H9 (cell line): ENCODE data around the gene LRP5. TPM values are rescaled to one million over a fixed set of nuclear protein-coding genes. Genes with fewer than 3 reads are reported as not detected.
"Not testable (repeated sequence)": the region's sequence is repeated elsewhere in the genome, so short reads cannot be mapped to it uniquely, and the experiment has no call there.

Experiments
- DNase-seq: peaks from one replicate; pipeline ENCODE4 v3.0.0-alpha.2; 2017
- H2AFZ ChIP-seq: one replicate; pipeline ENCODE4 v1.6.1; 2013; ENCODE audit warnings: mild to moderate bottlenecking, low read length, control low read depth, moderate library complexity
- H2AK5ac ChIP-seq: 2 replicates; pipeline ENCODE4 v1.6.1; 2013; ENCODE audit warnings: low read length, control low read depth, mixed read lengths; ENCODE audit not compliant: insufficient read length
- H2BK120ac ChIP-seq: one replicate; pipeline ENCODE4 v1.6.1; 2013; ENCODE audit warnings: low read depth, mild to moderate bottlenecking, low read length, control low read depth, inconsistent platforms; ENCODE audit not compliant: poor library complexity, severe bottlenecking
- H2BK12ac ChIP-seq: 2 replicates; pipeline ENCODE4 v1.6.1; 2013; ENCODE audit warnings: low read length, control low read depth, mixed read lengths, low read depth; ENCODE audit not compliant: insufficient read length
- H2BK15ac ChIP-seq: 2 replicates; pipeline ENCODE4 v1.6.1; 2013; ENCODE audit warnings: low read depth, low read length, control low read depth
- H2BK20ac ChIP-seq: one replicate; pipeline ENCODE4 v1.6.1; 2013; ENCODE audit warnings: low read depth, mild to moderate bottlenecking, low read length, control low read depth, inconsistent platforms; ENCODE audit not compliant: poor library complexity, severe bottlenecking
- H2BK5ac ChIP-seq: 2 replicates; pipeline ENCODE4 v1.6.1; 2013; ENCODE audit warnings: low read length, control low read depth, mixed read lengths; ENCODE audit not compliant: insufficient read length
- H3K14ac ChIP-seq: 2 replicates; pipeline ENCODE4 v1.6.1; 2013; ENCODE audit warnings: low read length, control low read depth; ENCODE audit not compliant: insufficient read depth
- H3K18ac ChIP-seq: 2 replicates; pipeline ENCODE4 v1.6.1; 2013; ENCODE audit warnings: low read depth, mild to moderate bottlenecking, mixed read lengths, low read length, control low read depth; ENCODE audit not compliant: insufficient read length
- H3K23ac ChIP-seq: 2 replicates; pipeline ENCODE4 v1.6.1; 2013; ENCODE audit warnings: low read length, control low read depth, mixed read lengths, low read depth; ENCODE audit not compliant: insufficient read length
- H3K23me2 ChIP-seq: 2 replicates; pipeline ENCODE4 v1.6.1; 2013; ENCODE audit warnings: low read depth, mild to moderate bottlenecking, mixed read lengths, low read length, control low read depth; ENCODE audit not compliant: insufficient read length, poor library complexity, severe bottlenecking
- H3K27ac ChIP-seq: 2 replicates; pipeline ENCODE4 v1.5.1; 2013; ENCODE audit warnings: low read length, control low read depth, mixed read lengths, low read depth; ENCODE audit not compliant: insufficient read length
- H3K27me3 ChIP-seq: 2 replicates; pipeline ENCODE4 v1.6.1; 2013; ENCODE audit warnings: low read length, control low read depth, inconsistent platforms; ENCODE audit not compliant: insufficient read depth
- H3K4ac ChIP-seq: 2 replicates; pipeline ENCODE4 v1.6.1; 2013; ENCODE audit warnings: low read depth, mild to moderate bottlenecking, control low read depth, inconsistent platforms, low read length, moderate library complexity
- H3K4me1 ChIP-seq: 2 replicates; pipeline ENCODE4 v1.6.1; 2013; ENCODE audit warnings: low read length, control low read depth, inconsistent platforms; ENCODE audit not compliant: insufficient read depth
- H3K4me2 ChIP-seq: 2 replicates; pipeline ENCODE4 v1.6.1; 2013; ENCODE audit warnings: low read length, control low read depth, mixed read lengths; ENCODE audit not compliant: insufficient read length, insufficient read depth
- H3K56ac ChIP-seq: 2 replicates; pipeline ENCODE4 v1.6.1; 2013; ENCODE audit warnings: low read depth, mild to moderate bottlenecking, mixed read lengths, low read length, control low read depth; ENCODE audit not compliant: insufficient read length
- H3K79me1 ChIP-seq: 2 replicates; pipeline ENCODE4 v1.6.1; 2013; ENCODE audit warnings: low read depth, mild to moderate bottlenecking, moderate library complexity, low read length, control low read depth, inconsistent platforms; ENCODE audit not compliant: insufficient read depth, poor library complexity, severe bottlenecking
- H3K79me2 ChIP-seq: 2 replicates; pipeline ENCODE4 v1.6.1; 2013; ENCODE audit warnings: low read length, control low read depth, inconsistent platforms; ENCODE audit not compliant: insufficient read depth
- H3K9ac ChIP-seq: 2 replicates; pipeline ENCODE4 v1.6.1; 2013; ENCODE audit warnings: low read length, control low read depth, mixed read lengths; ENCODE audit not compliant: insufficient read length; ENCODE audit errors: extremely low read depth
- H3K9me3 ChIP-seq: one replicate; pipeline ENCODE4 v1.6.1; 2013; ENCODE audit warnings: low read depth, low read length, inconsistent platforms; ENCODE audit not compliant: control insufficient read depth
- H3T11ph ChIP-seq: one replicate; pipeline ENCODE4 v1.6.1; 2013; ENCODE audit warnings: mild to moderate bottlenecking, low read length, control low read depth, inconsistent platforms
- H4K20me1 ChIP-seq: one replicate; pipeline ENCODE4 v1.6.1; 2013; ENCODE audit not compliant: control insufficient read depth, insufficient read length, insufficient read depth
- H4K5ac ChIP-seq: 2 replicates; pipeline ENCODE4 v1.6.1; 2013; ENCODE audit warnings: low read depth, mild to moderate bottlenecking, mixed read lengths, low read length, control low read depth; ENCODE audit not compliant: insufficient read length
- H4K8ac ChIP-seq: replicated peaks from 2 replicates; pipeline ENCODE4 v1.6.1; 2013; ENCODE audit warnings: low read length, control low read depth, mixed read lengths, low read depth; ENCODE audit not compliant: insufficient read length
- H4K91ac ChIP-seq: 2 replicates; pipeline ENCODE4 v1.6.1; 2013; ENCODE audit warnings: low read depth, mild to moderate bottlenecking, moderate library complexity, mixed read lengths, low read length, control low read depth; ENCODE audit not compliant: insufficient read length
- H3K27ac Mint-ChIP-seq, 3 experiments: 2 replicates in 2 of 3; 3 replicates in 1 of 3; pipeline ENCODE4 v1.8.0; 2020 to 2021; ENCODE audit warnings: mixed read lengths in 3 of 3, mild to moderate bottlenecking in 1 of 3, moderate library complexity in 1 of 3
- H3K27me3 Mint-ChIP-seq: 2 replicates; pipeline ENCODE4 v1.8.0; 2021; ENCODE audit warnings: low read depth, mild to moderate bottlenecking, moderate library complexity, mixed read lengths
- H3K36me3 Mint-ChIP-seq, 3 experiments: 2 replicates in 2 of 3; 3 replicates in 1 of 3; pipeline ENCODE4 v1.8.0; 2020 to 2021; ENCODE audit warnings: low read depth in 3 of 3, mixed read lengths in 3 of 3; ENCODE audit not compliant: insufficient read depth in 1 of 3
- H3K4me1 Mint-ChIP-seq, 2 experiments: 2 replicates each; pipeline ENCODE4 v1.8.0; 2020; ENCODE audit warnings: mixed read lengths in 2 of 2
- H3K4me3 Mint-ChIP-seq, 2 experiments: 2 replicates in 1 of 2; 3 replicates in 1 of 2; pipeline ENCODE4 v1.8.0; 2020 to 2021; ENCODE audit warnings: mild to moderate bottlenecking in 2 of 2, mixed read lengths in 2 of 2, moderate library complexity in 1 of 2
- H3K9me3 Mint-ChIP-seq, 2 experiments: 2 replicates in 1 of 2; 3 replicates in 1 of 2; pipeline ENCODE4 v1.8.0; 2020; ENCODE audit warnings: mild to moderate bottlenecking in 2 of 2, mixed read lengths in 2 of 2, moderate library complexity in 1 of 2
- WGBS: extraction: QIAGEN DNeasy Blood & Tissue Kit; methylation state at CpG from one replicate; pipeline ENCODE4 v1.1.7; 2013; ENCODE audit warnings: missing lambda C conversion rate, low lambda C conversion rate, mixed read lengths; ENCODE audit not compliant: insufficient read length; ENCODE audit errors: extremely low coverage; 5-methylcytosine and 5-hydroxymethylcytosine counted together
- total RNA-seq: library from RNA; stranded (reverse); gene quantifications from 2 replicates; pipeline ENCODE4 v1.2.1, GENCODE V29; 2021
- TF ChIP-seq, protein P1 (sequence below): fragments of 200-600 bp; sonication (generic); conservative IDR thresholded peaks from 3 replicates; pipeline ENCODE4 v1.8.0; 2021; ENCODE audit warnings: antibody characterized with exemption, mild to moderate bottlenecking

Gene LRP5
- total RNA-seq, 1 experiment from 2014 or later = 38.4 TPM

GRCh38 chr11:68457898-68458249 lies 145.5 kb downstream of the LRP5 start:
- no peak overlapping the region for H2BK20ac ChIP-seq
- no peak overlapping the region for H3K4ac ChIP-seq
- no peak overlapping the region for H3K9ac ChIP-seq
- H2BK5ac ChIP-seq = no peak overlapping the region
- no peak overlapping the region for H4K91ac ChIP-seq
- Mint-ChIP-seq H3K9me3 (no peaks in the 10 kb centered on the region; a peak in 1 of 5 replicates), H3K4me1 (peaks cover 20 to 32% of the 10 kb centered on the region in 2 experiments), H3K36me3 (peaks cover 0 to 4% (median 0%) of the 10 kb centered on the region in 3 experiments; a peak in 1 of 7 replicates), H3K27me3 (peaks cover 3% of the 10 kb centered on the region; the same call in 1 of the 2 replicates), H3K4me3 (peak overlapping the region in 1 of 2 experiments; percentile 24; a peak in 1 of 5 replicates), H3K27ac (no peak overlapping the region)
- TF ChIP-seq, protein P1, sequence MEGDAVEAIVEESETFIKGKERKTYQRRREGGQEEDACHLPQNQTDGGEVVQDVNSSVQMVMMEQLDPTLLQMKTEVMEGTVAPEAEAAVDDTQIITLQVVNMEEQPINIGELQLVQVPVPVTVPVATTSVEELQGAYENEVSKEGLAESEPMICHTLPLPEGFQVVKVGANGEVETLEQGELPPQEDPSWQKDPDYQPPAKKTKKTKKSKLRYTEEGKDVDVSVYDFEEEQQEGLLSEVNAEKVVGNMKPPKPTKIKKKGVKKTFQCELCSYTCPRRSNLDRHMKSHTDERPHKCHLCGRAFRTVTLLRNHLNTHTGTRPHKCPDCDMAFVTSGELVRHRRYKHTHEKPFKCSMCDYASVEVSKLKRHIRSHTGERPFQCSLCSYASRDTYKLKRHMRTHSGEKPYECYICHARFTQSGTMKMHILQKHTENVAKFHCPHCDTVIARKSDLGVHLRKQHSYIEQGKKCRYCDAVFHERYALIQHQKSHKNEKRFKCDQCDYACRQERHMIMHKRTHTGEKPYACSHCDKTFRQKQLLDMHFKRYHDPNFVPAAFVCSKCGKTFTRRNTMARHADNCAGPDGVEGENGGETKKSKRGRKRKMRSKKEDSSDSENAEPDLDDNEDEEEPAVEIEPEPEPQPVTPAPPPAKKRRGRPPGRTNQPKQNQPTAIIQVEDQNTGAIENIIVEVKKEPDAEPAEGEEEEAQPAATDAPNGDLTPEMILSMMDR = no peak
- no peak for DNase-seq
- no peaks in the 10 kb centered on the region for H3K79me1 ChIP-seq
- H3K4me1 ChIP-seq = peaks cover 4% of the 10 kb centered on the region
- H3T11ph ChIP-seq = no peak overlapping the region
- H3K4me2 ChIP-seq = no peak overlapping the region
- H3K23ac ChIP-seq = no peak overlapping the region
- no peak overlapping the region for H3K18ac ChIP-seq
- no peak overlapping the region for H2BK12ac ChIP-seq
- WGBS = no CpG with 5 or more reads among the region's 7 CpGs
- no peak overlapping the region; the same call in 1 of the 2 replicates for H3K14ac ChIP-seq
- H3K23me2 ChIP-seq = peaks cover 6% of the 10 kb centered on the region
- H3K27me3 ChIP-seq = no peaks in the 10 kb centered on the region
- H4K5ac ChIP-seq = no peak overlapping the region
- H3K56ac ChIP-seq = no peak overlapping the region
- no peaks in the 10 kb centered on the region for H3K9me3 ChIP-seq
- H2AFZ ChIP-seq = no peak overlapping the region
- no peak overlapping the region for H3K27ac ChIP-seq
- no peak overlapping the region; the same call in 1 of the 2 replicates for H2BK15ac ChIP-seq
- H2AK5ac ChIP-seq = no peak overlapping the region
- H4K8ac ChIP-seq = no peak overlapping the region
- peaks cover 18% of the 10 kb centered on the region for H3K79me2 ChIP-seq
- H4K20me1 ChIP-seq = peaks cover 4% of the 10 kb centered on the region
- H2BK120ac ChIP-seq = no peak overlapping the region

DNA sequence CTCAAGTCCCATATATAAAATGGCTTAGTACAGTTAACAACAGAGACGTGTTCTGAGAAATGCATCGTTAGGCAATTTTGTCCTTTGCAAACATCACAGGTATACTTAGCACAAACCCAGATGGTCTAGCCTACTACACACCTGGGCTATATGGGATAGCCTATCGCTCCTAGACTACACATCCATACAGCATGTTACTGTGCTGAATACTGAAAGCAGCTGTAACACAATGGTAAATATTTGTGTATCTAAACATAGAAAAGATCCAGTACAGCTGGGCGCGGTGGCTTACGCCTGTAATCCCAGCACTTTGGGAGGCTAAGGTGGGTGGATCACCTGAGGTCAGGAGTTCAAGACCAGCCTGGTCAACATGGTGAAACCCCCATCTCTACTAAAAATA lies 145.9 kb downstream of the LRP5 start:
- peaks cover 22% of the 10 kb centered on the region for H3K79me2 ChIP-seq
- H3K4me2 ChIP-seq, H2BK5ac ChIP-seq, H3K23me2 ChIP-seq, H3K23ac ChIP-seq, H3K27me3 Mint-ChIP-seq, H3K27ac Mint-ChIP-seq, H2BK20ac ChIP-seq, H4K20me1 ChIP-seq, H2AK5ac ChIP-seq, H3K9ac ChIP-seq, H3K79me1 ChIP-seq, H3K4me1 ChIP-seq, H3K27me3 ChIP-seq, H3K18ac ChIP-seq, H3K9me3 Mint-ChIP-seq, H4K91ac ChIP-seq, H3T11ph ChIP-seq, H3K14ac ChIP-seq, H3K27ac ChIP-seq, H3K56ac ChIP-seq, H2BK12ac ChIP-seq, H2BK15ac ChIP-seq, H4K5ac ChIP-seq, H3K36me3 Mint-ChIP-seq, H3K4ac ChIP-seq, H2BK120ac ChIP-seq, H4K8ac ChIP-seq, H2AFZ ChIP-seq, DNase-seq, H3K9me3 ChIP-seq: not testable (repeated sequence)
- peaks cover 22 to 33% of the 10 kb centered on the region in 2 experiments for H3K4me1 Mint-ChIP-seq
- H3K4me3 Mint-ChIP-seq = peak overlapping the region in 1 of 2 experiments; percentile 24; a peak in 1 of 5 replicates
- no CpG with 5 or more reads among the region's 6 CpGs for WGBS
